AML-193 (cell line): ENCODE data around the gene LBP.
"Not testable (repeated sequence)": the region's sequence is repeated elsewhere in the genome, so short reads cannot be mapped to it uniquely, and the experiment has no call there.

ENCODE experiments used
- DNase-seq, 2 experiments: peaks; one replicate each; lab custom pipeline; 2025; lab: John Stamatoyannopoulos, UW

The LBP gene

GRCh38 chr20:38395751-38396395 is 49.6 kb downstream of the LBP start:
- DNase-seq = peak; percentile 45 to 53

- no peak for DNase-seq
Observed at GRCh38 chr20:38402089-38402488, 55.8 kb downstream of the LBP start.

GRCh38 chr20:38402816-38403215 is 56.5 kb downstream of the LBP start:
- no peak for DNase-seq

- DNase-seq = no peak
Observed at GRCh38 chr20:38404016-38404415, 57.7 kb downstream of the LBP start.

GRCh38 chr20:38405132-38405531 is 58.9 kb downstream of the LBP start:
- no peak for DNase-seq

GRCh38 chr20:38406476-38406875 is 60.2 kb downstream of the LBP start:
- no peak for DNase-seq

GRCh38 chr20:38407321-38407720 is 61.0 kb downstream of the LBP start:
- no peak for DNase-seq

- DNase-seq = not testable (repeated sequence)
Observed at GRCh38 chr20:38407822-38408221, 61.5 kb downstream of the LBP start.

- DNase-seq = no peak
Observed at GRCh38 chr20:38412877-38413577, 66.7 kb downstream of the LBP start.

GRCh38 chr20:38414769-38415450 is 68.6 kb downstream of the LBP start:
- DNase-seq = no peak

- no peak for DNase-seq
Observed at GRCh38 chr20:38418509-38419204, 72.4 kb downstream of the LBP start.

GRCh38 chr20:38420388-38421085 is 74.3 kb downstream of the LBP start:
- DNase-seq = no peak

GRCh38 chr20:38421915-38422314 is 75.6 kb downstream of the LBP start:
- DNase-seq = no peak

GRCh38 chr20:38423541-38423940 is 77.3 kb downstream of the LBP start:
- no peak for DNase-seq

- no peak for DNase-seq
Observed at GRCh38 chr20:38424401-38424800, 78.1 kb downstream of the LBP start.

- DNase-seq = no peak
Observed at GRCh38 chr20:38426006-38426897, 80.0 kb downstream of the LBP start.
